Measurements from ENCODE around the gene FUT3. TPM values are rescaled to one million over a fixed set of nuclear protein-coding genes. Genes with fewer than 3 reads are reported as not detected.

FUT3 gene
- total and polyA plus RNA-seq, 9 of the 15 experiments (the other 6 are each of a cell fraction or from before 2014, with no cell fraction given): 0.09 TPM; not detected in 8

- TF ChIP-seq MGA (IDR thresholded peaks at IDR 0.05): peak; percentile 99
- TF ChIP-seq REST (IDR thresholded peaks at IDR 0.05; ENCODE audit: borderline replicate concordance): peak; percentile 69; the same call in 1 of the 2 replicates
- no peak for TF ChIP-seq REST (CRISPR knock-in tag; IDR thresholded peaks at IDR 0.05; ENCODE audit: low read depth)
- TF ChIP-seq ELF4 (CRISPR knock-in tag; IDR thresholded peaks at IDR 0.05): peak; percentile 74
- peak; percentile 52; the same call in 1 of the 2 replicates for TF ChIP-seq CREM (IDR thresholded peaks at IDR 0.05; ENCODE audit: low read depth)
- TF ChIP-seq GABPB1 (CRISPR knock-in tag; IDR thresholded peaks at IDR 0.05): peak; percentile 56; the same call in 1 of the 2 replicates
Measured at GRCh38 chr19:5799247-5800241, 51.7 kb downstream of the FUT3 start (continued).

Measured in K562 (cell line).